HFF-Myc (cell line): ENCODE data around the gene MYBPC2.

Experiments used
- DNase-seq: peaks from one replicate; pipeline ENCODE4 v3.0.0-alpha.2; 2011; ENCODE audit warnings: low read depth; ENCODE audit errors: extremely low read depth
- H3K4me3 ChIP-seq: replicated peaks from 2 replicates; pipeline ENCODE4 v1.5.1; 2011; ENCODE audit warnings: low read depth, mild to moderate bottlenecking, control low read depth, low read length
- TF ChIP-seq, protein P1 (sequence below): IDR thresholded peaks from 2 replicates; pipeline ENCODE4 v1.5.1; 2012; ENCODE audit warnings: mild to moderate bottlenecking, low read depth, low read length, control low read depth; ENCODE audit errors: missing control alignments

Gene MYBPC2

DNA sequence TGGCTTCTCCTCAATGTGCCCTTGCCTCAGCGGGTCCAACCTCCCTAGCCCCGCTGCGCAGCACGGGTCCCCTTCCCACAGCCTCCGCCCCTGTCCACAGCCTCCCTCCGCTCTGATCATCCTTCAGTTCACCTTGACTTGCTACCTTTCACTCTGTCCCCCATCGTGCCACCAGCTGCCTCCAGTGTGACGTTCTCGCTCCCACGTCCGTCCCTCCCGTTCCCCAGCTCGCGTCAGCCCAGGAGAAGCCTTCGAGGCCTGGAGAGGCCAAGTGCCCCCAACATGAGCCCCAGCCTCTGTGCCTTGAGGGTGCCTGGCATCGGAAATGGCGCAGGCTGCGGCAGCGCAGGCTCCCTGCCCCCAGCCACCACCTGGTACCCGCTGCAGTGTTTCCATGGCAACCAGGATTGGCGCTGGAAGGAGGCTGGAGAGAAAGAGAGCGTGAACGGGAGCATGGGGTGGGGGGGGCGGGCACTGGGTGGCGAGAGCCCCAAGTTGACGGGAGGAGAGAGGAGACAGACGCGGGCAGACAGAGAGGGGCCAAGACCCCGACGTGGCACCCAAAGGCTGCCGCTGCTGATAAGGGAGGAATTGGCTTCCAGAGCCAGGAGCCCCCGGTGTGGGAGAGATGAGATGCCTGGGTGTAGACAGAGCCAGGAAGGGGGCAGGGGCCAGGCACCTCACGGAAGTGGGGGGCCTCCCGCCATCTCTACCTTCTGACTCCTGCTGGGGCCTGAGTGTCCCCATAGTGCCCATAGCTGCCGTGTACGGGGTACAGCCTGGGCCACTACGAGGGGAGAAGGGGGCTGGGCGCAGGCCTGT lies 81.9 kb downstream of the MYBPC2 start:
- no peak overlapping the region for H3K4me3 ChIP-seq
- TF ChIP-seq, protein P1, sequence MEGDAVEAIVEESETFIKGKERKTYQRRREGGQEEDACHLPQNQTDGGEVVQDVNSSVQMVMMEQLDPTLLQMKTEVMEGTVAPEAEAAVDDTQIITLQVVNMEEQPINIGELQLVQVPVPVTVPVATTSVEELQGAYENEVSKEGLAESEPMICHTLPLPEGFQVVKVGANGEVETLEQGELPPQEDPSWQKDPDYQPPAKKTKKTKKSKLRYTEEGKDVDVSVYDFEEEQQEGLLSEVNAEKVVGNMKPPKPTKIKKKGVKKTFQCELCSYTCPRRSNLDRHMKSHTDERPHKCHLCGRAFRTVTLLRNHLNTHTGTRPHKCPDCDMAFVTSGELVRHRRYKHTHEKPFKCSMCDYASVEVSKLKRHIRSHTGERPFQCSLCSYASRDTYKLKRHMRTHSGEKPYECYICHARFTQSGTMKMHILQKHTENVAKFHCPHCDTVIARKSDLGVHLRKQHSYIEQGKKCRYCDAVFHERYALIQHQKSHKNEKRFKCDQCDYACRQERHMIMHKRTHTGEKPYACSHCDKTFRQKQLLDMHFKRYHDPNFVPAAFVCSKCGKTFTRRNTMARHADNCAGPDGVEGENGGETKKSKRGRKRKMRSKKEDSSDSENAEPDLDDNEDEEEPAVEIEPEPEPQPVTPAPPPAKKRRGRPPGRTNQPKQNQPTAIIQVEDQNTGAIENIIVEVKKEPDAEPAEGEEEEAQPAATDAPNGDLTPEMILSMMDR = no peak
- DNase-seq = no peak

DNA sequence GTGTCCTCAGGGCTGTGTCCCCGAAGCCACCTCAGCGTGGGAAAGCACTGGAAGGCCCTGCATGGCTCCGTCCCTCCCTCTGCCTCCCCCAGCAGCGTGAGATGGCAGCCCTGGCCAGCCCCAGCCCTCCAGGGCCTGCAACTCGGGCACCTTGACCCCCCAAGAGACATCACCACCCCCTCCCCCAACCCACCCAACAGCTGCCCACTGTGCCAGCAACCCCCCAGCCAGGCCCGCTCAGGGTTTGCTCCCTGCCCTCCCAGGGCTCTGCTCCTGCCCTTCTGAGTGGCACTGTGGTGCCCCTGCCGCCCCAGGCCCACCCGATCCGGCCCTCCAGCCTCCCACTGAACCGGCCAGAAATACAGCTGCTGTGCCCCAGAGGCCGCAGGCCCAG lies 82.5 kb downstream of the MYBPC2 start:
- DNase-seq = no peak
- TF ChIP-seq, protein P1 = no peak
- no peak overlapping the region for H3K4me3 ChIP-seq
